NT2/D1 (cell line): ENCODE data around the gene DDX24.

ENCODE experiments used
- SUZ12 ChIP-seq: IDR thresholded peaks from 2 replicates; pipeline ENCODE4 v1.6.1; 2011; ENCODE audit not compliant: insufficient read length, insufficient read depth; ENCODE audit errors: extremely low read depth
- YY1 ChIP-seq: IDR thresholded peaks from 2 replicates; pipeline ENCODE4 v1.6.1; 2011; ENCODE audit not compliant: insufficient read length, insufficient read depth
- ZNF274 ChIP-seq: IDR thresholded peaks from 2 replicates; pipeline ENCODE4 v1.6.1; 2011; ENCODE audit warnings: mild to moderate bottlenecking, low read depth, low read length

- TF ChIP-seq SUZ12 (no peak), YY1 (no peak), ZNF274 (no peak)
Measured at GRCh38 chr14:94120667-94121340, 39.8 kb upstream of the DDX24 start.
